PFSK-1 (cell line): ENCODE data around the gene SRP54.

Source experiments
- FOXP2 ChIP-seq: optimal IDR thresholded peaks from 2 replicates; pipeline ENCODE3; 2011; ENCODE audit warnings: borderline replicate concordance, control low read depth, inconsistent platforms; ENCODE audit not compliant: insufficient read depth; ENCODE audit errors: extremely low read length, extremely low read depth
- POLR2AphosphoS5 ChIP-seq: IDR thresholded peaks from 2 replicates; pipeline ENCODE4 v1.6.1; 2012; ENCODE audit warnings: low read depth, mild to moderate bottlenecking, control low read depth, low read length, moderate library complexity
- SIN3A ChIP-seq: IDR thresholded peaks from 2 replicates; pipeline ENCODE4 v1.6.1; 2012; ENCODE audit warnings: mild to moderate bottlenecking, low read length, moderate library complexity, borderline replicate concordance; ENCODE audit not compliant: insufficient read depth
- TAF1 ChIP-seq: IDR thresholded peaks from 2 replicates; pipeline ENCODE4 v1.6.1; 2012; ENCODE audit warnings: low read length, control low read depth, borderline replicate concordance; ENCODE audit not compliant: insufficient read depth
- TF ChIP-seq, protein P1 (sequence below), 2 experiments: IDR thresholded peaks; 2 replicates each; pipeline versions ENCODE4 v1.6.1 to v1.8.0; 2011 to 2012; ENCODE audit warnings: low read depth in 2 of 2, low read length in 2 of 2, control low read depth in 1 of 2, inconsistent platforms in 1 of 2, mild to moderate bottlenecking in 1 of 2, moderate library complexity in 1 of 2; ENCODE audit not compliant: insufficient read depth in 1 of 2

Gene SRP54

DNA sequence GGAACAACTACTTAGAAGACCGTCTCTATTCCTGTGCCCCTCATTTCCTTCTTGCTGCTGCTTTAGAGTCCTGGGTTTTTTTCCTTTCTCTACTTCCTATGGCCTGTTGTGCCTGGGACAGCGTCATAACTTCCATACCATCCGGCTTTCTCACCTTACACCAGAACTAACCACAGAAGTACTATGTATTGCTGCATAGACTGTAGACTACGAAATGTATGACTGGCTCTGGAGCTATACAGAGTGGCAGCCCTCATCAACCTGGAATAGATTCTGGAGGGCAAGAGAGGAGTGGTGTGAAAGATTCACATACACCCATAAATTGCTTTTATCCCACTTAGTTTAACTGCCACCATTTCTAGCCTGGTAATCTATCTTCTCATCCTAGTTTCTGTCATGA is 16.9 kb upstream of the SRP54 start:
- TF ChIP-seq TAF1 = no peak
- TF ChIP-seq, protein P1, sequence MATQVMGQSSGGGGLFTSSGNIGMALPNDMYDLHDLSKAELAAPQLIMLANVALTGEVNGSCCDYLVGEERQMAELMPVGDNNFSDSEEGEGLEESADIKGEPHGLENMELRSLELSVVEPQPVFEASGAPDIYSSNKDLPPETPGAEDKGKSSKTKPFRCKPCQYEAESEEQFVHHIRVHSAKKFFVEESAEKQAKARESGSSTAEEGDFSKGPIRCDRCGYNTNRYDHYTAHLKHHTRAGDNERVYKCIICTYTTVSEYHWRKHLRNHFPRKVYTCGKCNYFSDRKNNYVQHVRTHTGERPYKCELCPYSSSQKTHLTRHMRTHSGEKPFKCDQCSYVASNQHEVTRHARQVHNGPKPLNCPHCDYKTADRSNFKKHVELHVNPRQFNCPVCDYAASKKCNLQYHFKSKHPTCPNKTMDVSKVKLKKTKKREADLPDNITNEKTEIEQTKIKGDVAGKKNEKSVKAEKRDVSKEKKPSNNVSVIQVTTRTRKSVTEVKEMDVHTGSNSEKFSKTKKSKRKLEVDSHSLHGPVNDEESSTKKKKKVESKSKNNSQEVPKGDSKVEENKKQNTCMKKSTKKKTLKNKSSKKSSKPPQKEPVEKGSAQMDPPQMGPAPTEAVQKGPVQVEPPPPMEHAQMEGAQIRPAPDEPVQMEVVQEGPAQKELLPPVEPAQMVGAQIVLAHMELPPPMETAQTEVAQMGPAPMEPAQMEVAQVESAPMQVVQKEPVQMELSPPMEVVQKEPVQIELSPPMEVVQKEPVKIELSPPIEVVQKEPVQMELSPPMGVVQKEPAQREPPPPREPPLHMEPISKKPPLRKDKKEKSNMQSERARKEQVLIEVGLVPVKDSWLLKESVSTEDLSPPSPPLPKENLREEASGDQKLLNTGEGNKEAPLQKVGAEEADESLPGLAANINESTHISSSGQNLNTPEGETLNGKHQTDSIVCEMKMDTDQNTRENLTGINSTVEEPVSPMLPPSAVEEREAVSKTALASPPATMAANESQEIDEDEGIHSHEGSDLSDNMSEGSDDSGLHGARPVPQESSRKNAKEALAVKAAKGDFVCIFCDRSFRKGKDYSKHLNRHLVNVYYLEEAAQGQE (IDR thresholded peaks at IDR 0.05; ENCODE audit: insufficient read depth in 1 of 2, low read depth in 2 of 2, low read length in 2 of 2) = no peak
- no peak for TF ChIP-seq POLR2AphosphoS5
- TF ChIP-seq SIN3A = no peak
- no peak for TF ChIP-seq FOXP2

DNA sequence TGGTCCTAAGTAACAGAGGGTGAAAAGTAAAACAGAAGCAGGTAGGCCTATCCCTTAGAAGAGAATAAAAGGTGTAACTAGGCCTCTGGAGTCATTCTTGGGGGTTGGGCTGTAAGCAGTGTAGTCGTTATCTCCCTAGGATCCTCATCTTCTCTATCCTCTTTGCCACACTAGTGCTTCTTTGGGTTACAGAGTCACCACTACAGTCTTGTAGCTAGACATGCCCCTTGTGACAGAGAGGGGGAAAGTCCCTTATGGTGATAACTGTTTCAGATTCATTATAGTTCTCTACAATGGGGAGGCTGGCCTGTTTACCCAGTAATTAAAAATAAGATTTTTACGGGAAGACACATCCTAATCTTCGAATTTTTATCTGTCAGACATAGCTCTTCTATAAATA is 16.4 kb upstream of the SRP54 start:
- TF ChIP-seq TAF1 = no peak
- TF ChIP-seq FOXP2 = no peak
- TF ChIP-seq, protein P1 (IDR thresholded peaks at IDR 0.05; ENCODE audit: insufficient read depth in 1 of 2, low read depth in 2 of 2, low read length in 2 of 2) = no peak
- TF ChIP-seq POLR2AphosphoS5 = no peak
- TF ChIP-seq SIN3A = no peak

DNA sequence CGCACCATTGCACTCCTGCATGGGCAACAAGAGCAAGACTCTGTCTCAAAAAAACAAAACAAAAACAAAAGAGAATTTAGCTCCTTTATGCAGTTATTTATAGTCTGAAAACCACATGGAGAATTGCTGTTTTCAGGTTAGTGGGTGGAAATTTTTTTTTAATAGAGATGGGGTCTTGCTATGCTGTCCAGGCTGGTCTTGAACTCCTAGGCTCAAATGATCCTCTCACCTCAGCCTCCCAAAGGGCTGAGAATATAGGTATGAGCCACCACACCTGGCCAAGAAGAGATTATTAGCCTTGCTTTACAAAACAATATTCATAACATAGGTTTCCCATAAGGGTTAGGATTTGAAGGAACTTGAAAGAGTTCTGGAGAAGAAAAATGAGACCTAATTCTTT is 12.1 kb upstream of the SRP54 start:
- TF ChIP-seq, protein P1 (IDR thresholded peaks at IDR 0.05; ENCODE audit: insufficient read depth in 1 of 2, low read depth in 2 of 2, low read length in 2 of 2) = no peak
- TF ChIP-seq TAF1 (no peak), FOXP2 (no peak), POLR2AphosphoS5 (no peak), SIN3A (no peak)

DNA sequence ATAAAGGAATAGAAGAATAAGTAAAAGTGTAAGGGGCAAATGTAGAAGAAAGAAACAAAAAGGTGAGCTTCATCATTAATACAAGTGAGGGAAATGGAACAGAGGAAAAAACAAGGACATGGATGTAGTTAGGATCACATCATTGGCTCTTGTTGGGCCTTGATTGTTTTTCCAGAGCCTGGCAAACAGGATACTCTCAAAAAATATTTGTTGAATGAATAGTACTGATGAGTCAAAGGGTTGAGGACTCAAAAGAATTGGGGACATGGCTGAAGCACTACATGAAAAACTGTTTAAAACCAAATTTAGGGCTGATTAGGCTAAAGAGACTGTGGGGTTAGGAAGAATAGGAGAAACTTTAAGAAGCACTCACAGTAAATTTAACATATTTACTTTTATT is 11.4 kb upstream of the SRP54 start:
- TF ChIP-seq, protein P1 (IDR thresholded peaks at IDR 0.05; ENCODE audit: insufficient read depth in 1 of 2, low read depth in 2 of 2, low read length in 2 of 2) = no peak
- TF ChIP-seq SIN3A (no peak), TAF1 (no peak), POLR2AphosphoS5 (no peak), FOXP2 (no peak)

DNA sequence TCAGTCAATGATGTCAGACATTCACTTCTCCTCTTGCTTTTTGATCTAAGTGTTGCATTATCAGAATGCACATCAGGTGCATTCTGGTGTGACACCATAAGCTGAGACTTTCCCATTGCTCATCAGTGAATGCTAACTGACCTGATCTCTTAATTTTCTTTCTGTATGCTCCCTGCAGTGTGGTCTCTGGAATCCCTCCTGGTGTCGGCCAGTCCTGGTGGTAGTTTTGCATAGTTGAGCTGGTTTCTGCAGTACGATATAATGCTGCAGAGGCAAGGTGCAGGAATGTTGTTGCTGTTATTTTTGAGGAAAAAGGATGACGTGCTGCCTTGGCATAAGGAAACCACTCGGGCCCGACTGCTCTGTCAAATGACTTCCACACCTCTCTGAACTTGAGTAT is 11.0 kb upstream of the SRP54 start:
- TF ChIP-seq TAF1 (no peak), FOXP2 (no peak), POLR2AphosphoS5 (no peak), SIN3A (no peak)
- TF ChIP-seq, protein P1 (IDR thresholded peaks at IDR 0.05; ENCODE audit: insufficient read depth in 1 of 2, low read depth in 2 of 2, low read length in 2 of 2) = no peak
